DMS 273 (cell line): Measurements from ENCODE around the gene KRTAP2-4.
"Not testable (repeated sequence)": the region's sequence is repeated elsewhere in the genome, so short reads cannot be mapped to it uniquely, and the experiment has no call there.

Source experiments
- DNase-seq: peaks from one replicate; lab custom pipeline; 2025; ENCODE audit not compliant: unreplicated experiment; lab: John Stamatoyannopoulos, UW

KRTAP2-4 gene, protein sequence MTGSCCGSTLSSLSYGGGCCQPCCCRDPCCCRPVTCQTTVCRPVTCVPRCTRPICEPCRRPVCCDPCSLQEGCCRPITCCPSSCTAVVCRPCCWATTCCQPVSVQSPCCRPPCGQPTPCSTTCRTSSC

GRCh38 chr17:41065829-41066624 lies at the start of gene KRTAP2-4:
Gene KRTAP2-4, minus strand, starts transcription at chr17:41065879. Its CDS starts 34 bp downstream, at chr17:41065845.
- no peak for DNase-seq

DNA sequence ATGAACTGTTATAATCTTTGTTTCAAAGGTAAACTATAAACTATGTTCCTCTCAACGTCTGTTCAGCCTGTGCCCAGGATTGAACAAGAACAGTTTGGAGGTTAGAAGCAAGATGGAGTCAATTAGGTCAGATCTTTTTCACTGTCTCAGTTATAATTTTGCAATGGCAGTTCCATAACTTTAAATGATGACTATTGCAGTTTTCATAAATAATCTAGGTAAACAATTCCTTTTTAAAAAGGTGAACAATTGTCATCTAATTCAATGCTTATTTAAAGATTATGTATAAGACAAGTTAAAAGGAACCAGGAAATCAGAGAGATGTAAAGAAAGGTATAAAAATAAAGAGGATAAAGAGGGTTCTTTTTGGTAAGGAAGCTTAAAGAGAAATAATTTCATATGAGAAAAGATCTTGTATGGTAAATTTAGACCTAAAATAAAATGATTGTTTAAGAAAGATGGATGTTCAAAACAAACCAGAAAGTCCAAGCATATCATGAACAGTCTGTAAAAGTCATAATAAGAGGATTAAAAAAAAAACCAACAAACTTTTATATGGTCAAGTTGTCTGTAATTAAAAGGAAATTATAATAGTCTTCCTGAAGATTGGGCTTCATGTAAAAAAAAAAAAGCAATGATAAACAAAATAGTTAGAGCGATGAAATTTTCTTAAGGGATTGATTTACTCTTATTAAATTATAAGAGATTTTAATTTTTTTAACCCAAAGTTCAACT lies 45.6 kb upstream of the KRTAP2-4 start:
- no peak for DNase-seq

- not testable (repeated sequence) for DNase-seq
These were observed 43.2 kb upstream of the KRTAP2-4 start for GRCh38 chr17:41108728-41109386.

GRCh38 chr17:41107941-41108450 lies 42.3 kb upstream of the KRTAP2-4 start:
- DNase-seq = no peak

- DNase-seq = not testable (repeated sequence)
These were observed 39.7 kb upstream of the KRTAP2-4 start, which contains the start of gene KRTAP4-9 for GRCh38 chr17:41105347-41105746. Gene KRTAP4-9, plus strand, starts transcription at chr17:41105389. Its CDS starts 0 bp downstream, at chr17:41105389.

GRCh38 chr17:41104386-41105038 lies 38.8 kb upstream of the KRTAP2-4 start:
- not testable (repeated sequence) for DNase-seq

- DNase-seq = no peak
These were observed 38.2 kb upstream of the KRTAP2-4 start for GRCh38 chr17:41103896-41104295.

DNA sequence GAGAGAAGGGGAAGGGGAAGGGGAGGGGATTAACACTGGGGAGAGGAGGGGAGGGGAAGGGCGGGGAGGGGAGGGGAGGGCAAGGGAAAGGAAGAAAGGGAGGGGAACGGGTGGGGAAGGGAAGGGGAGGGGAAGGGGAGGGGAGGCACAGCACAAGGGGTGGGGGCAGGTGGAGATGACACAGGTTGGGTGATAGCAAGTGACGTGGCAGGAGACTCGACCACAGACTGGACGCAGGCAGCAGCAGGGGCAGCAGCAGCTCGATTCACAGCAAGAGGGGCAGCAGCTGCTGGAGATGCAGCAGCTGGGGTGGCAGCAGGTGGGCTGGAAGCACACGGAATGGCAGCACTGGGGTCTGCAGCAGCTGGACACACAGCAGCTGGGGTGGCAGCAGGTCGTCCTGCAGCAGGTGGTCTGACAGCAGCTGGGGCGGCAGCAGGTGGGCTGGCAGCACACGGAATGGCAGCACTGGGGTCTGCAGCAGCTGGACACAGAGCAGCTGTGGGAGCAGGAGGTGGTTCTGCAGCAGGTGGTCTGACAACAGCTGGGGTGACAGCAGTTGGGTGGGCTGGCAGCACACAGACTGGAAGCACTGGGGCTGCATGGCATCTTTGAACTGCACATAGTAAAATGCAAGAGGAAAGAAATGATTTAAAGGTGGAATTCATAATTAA lies 36.0 kb upstream of the KRTAP2-4 start, which contains the start of gene KRTAP4-16:
Gene KRTAP4-16 (minus strand): TSS at position 624 of the 674 bp plus-strand sequence. CDS start 0 bp downstream, at position 624.
- DNase-seq = no peak

DNA sequence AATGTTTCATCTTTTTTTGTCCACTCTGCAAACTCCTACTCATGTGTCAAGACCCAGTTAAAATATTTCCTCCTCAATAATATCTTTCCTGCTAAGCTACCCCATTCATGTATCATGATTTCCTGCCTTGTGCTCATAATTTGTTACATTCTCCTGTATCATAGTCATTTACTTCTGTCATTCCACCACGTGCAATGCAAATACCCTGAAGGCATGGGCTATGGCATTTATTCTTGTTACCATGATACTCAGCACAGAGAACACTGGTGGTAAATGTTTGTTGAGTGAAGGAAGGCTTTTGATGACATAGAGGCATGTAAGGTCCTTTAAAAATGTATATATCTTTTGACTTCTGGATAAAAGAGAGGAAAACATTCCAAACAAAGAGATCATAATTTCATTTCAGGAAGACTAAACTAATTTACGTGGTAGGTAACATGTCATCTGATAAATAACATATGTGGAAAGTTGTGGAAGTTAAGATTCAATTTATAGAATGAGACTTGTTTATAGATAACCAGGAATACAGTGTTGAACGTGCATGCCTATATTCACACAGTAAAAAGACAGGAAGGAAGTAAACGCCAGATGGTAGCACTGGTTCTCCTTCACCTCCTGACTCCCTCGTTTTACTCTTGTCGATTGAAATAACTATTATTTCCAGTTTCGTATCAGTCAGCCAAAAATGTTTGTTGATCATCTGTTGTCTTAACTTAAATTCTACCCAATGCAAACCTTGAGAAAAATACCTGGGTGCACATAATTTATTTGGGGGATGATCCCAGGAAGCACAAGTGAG lies 34.2 kb upstream of the KRTAP2-4 start:
- DNase-seq = not testable (repeated sequence)

DNA sequence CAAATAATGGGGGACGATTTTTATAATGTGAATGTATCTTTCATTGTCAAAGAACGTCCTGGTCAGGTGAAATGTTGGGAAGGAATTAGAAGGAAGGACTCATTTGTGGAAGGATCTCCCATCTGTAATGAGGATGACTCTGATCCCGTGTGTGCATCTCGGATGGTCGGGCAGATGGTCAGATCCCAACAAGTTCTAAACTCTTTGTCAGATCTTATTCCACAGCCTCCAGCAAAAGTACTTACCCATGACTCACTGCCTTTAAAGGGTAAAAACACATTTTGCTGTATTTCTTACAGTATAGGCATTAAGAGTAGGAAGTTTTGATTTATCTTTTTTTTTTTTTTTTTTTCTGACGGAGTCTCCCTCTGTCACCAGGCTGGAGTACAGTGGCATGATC lies 32.8 kb upstream of the KRTAP2-4 start:
- no peak for DNase-seq

DNA sequence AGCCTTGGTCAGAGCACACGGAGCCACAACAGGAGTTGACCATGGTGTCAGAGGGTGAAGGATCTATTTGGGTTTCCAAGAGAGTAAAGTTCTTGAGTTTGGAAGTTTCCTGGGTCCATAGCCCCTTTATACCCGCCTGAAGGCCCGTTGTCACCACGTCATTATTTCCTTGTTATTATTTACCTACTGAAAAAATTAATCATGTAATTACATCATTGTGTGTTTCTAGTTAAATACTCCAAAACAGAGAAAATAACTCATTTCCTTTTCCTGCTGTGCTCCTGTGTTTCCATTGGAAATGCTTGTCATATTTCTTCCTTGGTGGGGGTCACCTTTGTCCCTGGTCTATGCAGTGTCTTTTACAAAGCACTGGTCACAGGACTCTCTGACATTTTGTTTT lies 32.4 kb upstream of the KRTAP2-4 start, which contains the start of gene KRTAP4-8:
Gene KRTAP4-8 (minus strand): TSS at position 101 of the 400 bp plus-strand sequence. CDS start 58 bp downstream, at position 43.
- no peak for DNase-seq

- no peak for DNase-seq
These were observed 30.4 kb upstream of the KRTAP2-4 start for GRCh38 chr17:41096055-41096454.

DNA sequence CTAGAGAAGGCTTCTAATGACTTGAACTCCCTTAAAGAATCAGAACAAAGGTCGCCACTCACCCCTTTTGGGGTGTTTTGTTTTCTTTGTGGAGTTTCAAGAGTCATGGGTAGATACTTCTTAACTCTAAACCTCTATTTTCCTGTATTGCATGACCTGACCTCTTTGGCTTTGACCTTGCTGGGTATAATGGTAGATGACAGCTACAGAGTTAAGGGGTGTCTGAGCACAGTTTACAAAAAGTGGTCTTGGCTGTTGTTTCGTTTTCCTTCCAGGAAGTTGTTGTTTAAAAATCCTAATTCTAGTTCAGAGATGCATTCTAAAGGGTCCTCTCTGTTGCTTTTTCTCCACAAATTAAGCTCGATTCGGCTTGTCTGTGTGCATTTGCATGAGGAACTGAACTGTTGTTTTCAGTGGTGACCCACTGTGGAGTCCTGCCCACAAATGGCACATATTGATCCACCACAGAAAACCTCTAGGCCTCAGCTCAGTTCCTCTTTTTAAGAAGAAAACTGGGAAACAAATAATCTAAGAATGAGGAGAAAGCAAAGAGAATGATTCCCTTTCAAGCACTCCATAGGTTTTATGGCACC lies 23.2 kb upstream of the KRTAP2-4 start:
- not testable (repeated sequence) for DNase-seq

- DNase-seq = not testable (repeated sequence)
These were observed 18.6 kb upstream of the KRTAP2-4 start, which contains the start of gene KRTAP4-7 for GRCh38 chr17:41084100-41084856. Gene KRTAP4-7, plus strand, starts transcription at chr17:41084150. Its CDS starts 57 bp downstream, at chr17:41084207.

- DNase-seq = not testable (repeated sequence)
These were observed 17.7 kb upstream of the KRTAP2-4 start for GRCh38 chr17:41083427-41083826.

GRCh38 chr17:41082626-41083025 lies 16.9 kb upstream of the KRTAP2-4 start:
- no peak for DNase-seq

GRCh38 chr17:41076788-41077187 lies 11.1 kb upstream of the KRTAP2-4 start:
- no peak for DNase-seq

DNA sequence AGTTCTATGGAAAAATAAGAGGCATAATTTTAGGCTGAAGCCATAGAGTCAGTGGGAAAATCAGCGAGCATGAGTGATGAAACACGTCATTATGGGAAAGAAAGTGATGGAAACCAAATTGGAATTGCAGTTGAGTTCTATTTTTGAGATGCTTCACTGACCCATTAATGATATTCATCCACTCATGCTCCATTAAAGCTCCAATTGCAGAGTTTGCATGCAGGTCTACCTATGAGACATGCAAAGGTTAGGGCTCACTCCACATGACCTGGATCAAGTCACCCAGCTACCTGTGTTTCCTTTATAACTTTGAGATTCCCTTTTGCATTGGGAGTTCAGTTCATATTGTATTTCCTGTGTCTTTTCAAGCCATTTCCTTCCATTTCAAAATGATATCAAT lies 8.0 kb upstream of the KRTAP2-4 start:
- no peak for DNase-seq
